GM19099 (cell line): ENCODE data around the gene MYT1.

Experiments
- POLR2A ChIP-seq: IDR thresholded peaks from 3 replicates; pipeline ENCODE4 v1.6.1; 2011; ENCODE audit warnings: low read depth; ENCODE audit not compliant: insufficient read length; ENCODE audit errors: extremely low read depth

MYT1 gene

GRCh38 chr20:64159286-64159680 lies 5.0 kb upstream of the MYT1 start:
- TF ChIP-seq POLR2A, result no peak

DNA sequence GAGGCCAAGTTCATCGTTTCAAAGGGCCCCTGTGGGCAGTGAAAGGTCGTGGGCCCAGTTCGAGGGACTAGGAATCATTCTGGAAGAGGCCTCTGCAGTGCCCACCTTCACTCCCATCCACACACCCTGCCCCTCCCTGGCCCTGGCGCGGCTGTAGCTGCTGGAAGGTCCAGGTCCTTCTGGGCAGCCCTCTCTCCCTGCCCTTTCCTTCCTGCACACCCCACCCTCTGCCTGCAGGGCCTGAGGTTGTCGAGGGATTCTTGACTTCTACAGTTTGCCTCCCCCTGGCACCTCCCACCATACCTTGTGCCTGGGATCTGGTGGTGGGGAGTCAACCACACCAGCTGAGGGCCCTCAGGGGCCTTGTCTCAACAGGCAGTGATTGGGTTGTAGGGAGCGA lies 4.5 kb upstream of the MYT1 start:
- no peak for TF ChIP-seq POLR2A

DNA sequence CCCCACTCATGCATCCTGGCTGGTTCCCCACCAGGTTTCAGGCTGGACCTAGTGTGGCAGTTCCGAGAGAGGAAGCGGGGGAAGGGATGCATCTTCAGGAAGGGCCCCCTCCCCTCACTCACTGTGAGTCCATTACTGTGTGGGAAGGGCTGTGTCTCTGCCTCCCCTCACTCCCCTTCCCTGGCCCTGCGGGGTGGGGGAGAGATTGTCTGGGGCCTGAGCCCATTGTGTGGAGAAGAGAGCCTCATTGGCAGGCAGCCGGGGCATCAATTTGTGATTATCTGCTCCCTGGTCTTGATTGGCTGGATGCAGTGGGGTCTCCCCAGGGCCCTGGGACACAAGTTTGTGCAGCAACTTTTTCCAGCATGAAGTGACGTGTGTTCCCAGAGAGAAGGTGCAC lies 4.1 kb upstream of the MYT1 start:
- no peak for TF ChIP-seq POLR2A

- TF ChIP-seq POLR2A, result no peak
These were observed 3.5 kb upstream of the MYT1 start for GRCh38 chr20:64160526-64161355.

GRCh38 chr20:64161356-64162238 lies 2.7 kb upstream of the MYT1 start:
- TF ChIP-seq POLR2A, result no peak

DNA sequence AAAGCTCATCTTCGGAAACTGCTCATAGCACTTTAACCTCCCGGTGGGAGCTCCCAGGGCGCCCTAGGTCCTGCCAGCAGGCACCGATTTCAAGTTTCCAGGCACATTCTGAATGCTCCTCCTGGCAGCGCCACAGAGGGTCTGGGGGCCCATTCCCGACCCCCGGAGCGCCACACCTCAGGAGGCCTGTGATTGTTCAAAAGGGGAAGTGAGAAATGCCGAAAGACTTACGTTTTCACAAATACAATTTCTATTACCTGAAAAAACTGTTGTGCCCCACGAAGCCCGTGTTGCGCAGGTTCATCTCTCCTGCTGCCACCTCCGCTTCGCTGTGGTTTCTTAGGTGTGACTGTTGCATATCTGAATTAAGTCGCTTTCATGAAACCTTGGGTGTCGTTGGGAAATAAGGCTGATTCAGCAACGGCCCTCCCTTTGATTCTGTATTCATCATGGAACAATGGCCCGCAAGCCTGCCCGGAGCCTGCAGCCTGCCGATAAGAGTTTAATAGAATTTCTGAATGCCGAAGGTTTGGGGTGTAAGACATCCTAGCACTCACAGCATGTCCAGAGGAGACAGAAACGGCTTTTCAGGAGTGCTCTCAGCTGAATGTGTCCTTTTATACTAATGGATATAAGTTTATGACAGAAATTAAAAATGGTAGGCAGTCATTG lies 1.9 kb upstream of the MYT1 start:
- no peak for TF ChIP-seq POLR2A

GRCh38 chr20:64163776-64164122 lies 503 bp upstream of the MYT1 start:
- TF ChIP-seq POLR2A, result no peak

- TF ChIP-seq POLR2A, result no peak
These were observed 1.8 kb downstream of the MYT1 start for GRCh38 chr20:64165866-64166600.

- no peak for TF ChIP-seq POLR2A
These were observed 2.7 kb downstream of the MYT1 start for GRCh38 chr20:64166721-64167615.

DNA sequence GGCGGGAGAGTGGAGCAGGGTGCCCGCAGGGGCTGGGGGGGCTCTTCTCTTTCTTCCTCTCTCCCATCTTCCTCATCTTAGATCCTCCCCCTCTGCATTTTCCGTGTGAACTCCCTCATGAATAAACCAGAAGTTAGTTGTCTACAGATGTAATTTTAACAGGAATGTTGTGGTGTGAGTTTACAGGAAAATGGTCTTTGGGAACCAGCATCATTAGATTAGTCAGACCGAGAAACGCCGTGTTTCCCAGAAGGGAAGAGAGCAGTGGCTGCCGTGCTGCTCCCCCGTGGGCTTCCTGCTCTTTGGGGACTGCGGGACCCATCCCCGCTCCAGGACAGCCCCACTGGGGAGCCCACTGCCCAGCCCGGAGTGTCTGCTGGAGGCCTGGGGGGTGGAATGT lies 3.4 kb downstream of the MYT1 start:
- no peak for TF ChIP-seq POLR2A

- no peak for TF ChIP-seq POLR2A
These were observed 4.3 kb downstream of the MYT1 start for GRCh38 chr20:64168381-64169090.

DNA sequence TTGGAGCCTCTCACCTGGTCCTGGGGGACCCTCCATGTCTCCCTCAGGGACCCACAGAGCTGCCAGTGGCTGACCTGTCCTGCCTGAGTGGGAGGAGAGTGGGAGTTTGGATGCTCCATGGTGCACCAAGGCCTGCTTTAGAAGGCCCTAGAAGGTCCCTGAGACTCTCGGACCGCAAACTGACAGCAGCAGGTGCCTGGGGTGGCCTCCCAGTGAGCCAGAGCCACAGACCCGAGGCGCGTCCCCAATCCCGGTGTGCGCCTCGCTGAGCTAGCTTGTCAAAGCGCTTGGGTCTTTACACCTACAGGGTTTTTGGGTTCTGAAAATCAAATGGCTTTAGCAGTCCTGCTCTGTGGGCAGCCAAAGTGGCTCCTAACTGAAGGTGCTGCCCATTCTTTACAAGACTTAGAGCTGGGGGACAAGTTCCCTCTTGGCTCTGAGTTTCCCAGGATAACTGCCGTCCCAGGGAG lies 4.9 kb downstream of the MYT1 start:
- no peak for TF ChIP-seq POLR2A

GRCh38 chr20:64171211-64171610 lies 7.0 kb downstream of the MYT1 start:
- TF ChIP-seq POLR2A, result no peak
